DOHH2 (cell line): ENCODE results near the gene TANC1.

Experiments used
- H3F3A ChIP-seq: fragments of 200-600 bp; sonication (generic), shearing (Covaris generic); 2 replicates; pipeline ENCODE4 v1.6.0; 2016; ENCODE audit warnings: antibody characterized with exemption, mild to moderate bottlenecking; ENCODE audit not compliant: control insufficient read depth, insufficient read depth
- H3K27ac ChIP-seq: fragments of 200-600 bp; sonication (generic); 2 replicates; pipeline ENCODE4 v1.5.1; 2014; ENCODE audit warnings: low read depth, mild to moderate bottlenecking, low read length, moderate library complexity
- H3K27me3 ChIP-seq: fragments of 200-600 bp; sonication (generic); 2 replicates; pipeline ENCODE4 v1.6.1; 2014; ENCODE audit warnings: mild to moderate bottlenecking, low read length, mixed read lengths; ENCODE audit not compliant: control insufficient read depth
- H3K36me3 ChIP-seq: fragments of 200-600 bp; sonication (generic); 2 replicates; pipeline ENCODE4 v1.6.1; 2014; ENCODE audit warnings: mild to moderate bottlenecking, low read length, moderate library complexity, mixed read lengths; ENCODE audit not compliant: control insufficient read depth
- H3K4me1 ChIP-seq: fragments of 200-600 bp; sonication (generic); 2 replicates; pipeline ENCODE4 v1.6.1; 2014; ENCODE audit warnings: mild to moderate bottlenecking, low read length, mixed read lengths; ENCODE audit not compliant: control insufficient read depth
- H3K4me2 ChIP-seq: fragments of 200-600 bp; sonication (generic); 2 replicates; pipeline ENCODE4 v1.6.0; 2014; ENCODE audit warnings: mild to moderate bottlenecking, low read length, moderate library complexity
- H3K4me3 ChIP-seq: fragments of 200-600 bp; sonication (generic); 2 replicates; pipeline ENCODE4 v1.5.1; 2014; ENCODE audit warnings: mild to moderate bottlenecking, low read length, mixed read lengths
- H3K79me2 ChIP-seq: fragments of 200-600 bp; sonication (generic); 2 replicates; pipeline ENCODE4 v1.6.1; 2014; ENCODE audit warnings: mild to moderate bottlenecking, low read length, mixed read lengths; ENCODE audit not compliant: control insufficient read depth
- H3K9me2 ChIP-seq: fragments of 200-600 bp; sonication (generic); replicated peaks from 2 replicates; pipeline ENCODE4 v1.6.1; 2014; ENCODE audit warnings: mild to moderate bottlenecking, low read length, mixed read lengths; ENCODE audit not compliant: control insufficient read depth
- H3K9me3 ChIP-seq: fragments of 200-600 bp; sonication (generic); 2 replicates; pipeline ENCODE4 v1.6.1; 2014; ENCODE audit warnings: antibody characterized with exemption, low read length, mixed read lengths; ENCODE audit not compliant: control insufficient read depth, insufficient read depth
- H4K20me1 ChIP-seq: fragments of 200-600 bp; sonication (generic); 2 replicates; pipeline ENCODE4 v1.6.0; 2014; ENCODE audit warnings: low read depth, mild to moderate bottlenecking, antibody characterized with exemption, low read length, moderate library complexity; ENCODE audit not compliant: control insufficient read depth, insufficient read depth
- EZH2phosphoT487 ChIP-seq: fragments of 200-600 bp; sonication (generic); IDR thresholded peaks from 2 replicates; pipeline ENCODE4 v1.6.1; 2017; ENCODE audit warnings: borderline replicate concordance, mild to moderate bottlenecking, antibody characterized with exemption, low read length, moderate library complexity, mixed read lengths
- TF ChIP-seq, protein P1 (sequence below): fragments of 200-600 bp; sonication (generic); IDR thresholded peaks from one replicate; pipeline ENCODE4 v1.5.1; 2014; ENCODE audit warnings: antibody characterized with exemption, mild to moderate bottlenecking, low read depth, low read length; ENCODE audit not compliant: poor library complexity, severe bottlenecking

Gene TANC1

GRCh38 chr2:159265171-159265576, 296.7 kb downstream of the TANC1 start:
- Histone ChIP-seq H3F3A (no peaks in the 10 kb centered on the region), H3K4me2 (no peak overlapping the region), H3K27me3 (no peaks in the 10 kb centered on the region), H3K4me1 (no peaks in the 10 kb centered on the region), H3K4me3 (no peak overlapping the region), H3K36me3 (no peaks in the 10 kb centered on the region), H3K9me3 (no peaks in the 10 kb centered on the region), H3K27ac (no peak overlapping the region), H3K79me2 (no peaks in the 10 kb centered on the region), H3K9me2 (no peaks in the 10 kb centered on the region), H4K20me1 (no peaks in the 10 kb centered on the region)
- TF ChIP-seq, protein P1, sequence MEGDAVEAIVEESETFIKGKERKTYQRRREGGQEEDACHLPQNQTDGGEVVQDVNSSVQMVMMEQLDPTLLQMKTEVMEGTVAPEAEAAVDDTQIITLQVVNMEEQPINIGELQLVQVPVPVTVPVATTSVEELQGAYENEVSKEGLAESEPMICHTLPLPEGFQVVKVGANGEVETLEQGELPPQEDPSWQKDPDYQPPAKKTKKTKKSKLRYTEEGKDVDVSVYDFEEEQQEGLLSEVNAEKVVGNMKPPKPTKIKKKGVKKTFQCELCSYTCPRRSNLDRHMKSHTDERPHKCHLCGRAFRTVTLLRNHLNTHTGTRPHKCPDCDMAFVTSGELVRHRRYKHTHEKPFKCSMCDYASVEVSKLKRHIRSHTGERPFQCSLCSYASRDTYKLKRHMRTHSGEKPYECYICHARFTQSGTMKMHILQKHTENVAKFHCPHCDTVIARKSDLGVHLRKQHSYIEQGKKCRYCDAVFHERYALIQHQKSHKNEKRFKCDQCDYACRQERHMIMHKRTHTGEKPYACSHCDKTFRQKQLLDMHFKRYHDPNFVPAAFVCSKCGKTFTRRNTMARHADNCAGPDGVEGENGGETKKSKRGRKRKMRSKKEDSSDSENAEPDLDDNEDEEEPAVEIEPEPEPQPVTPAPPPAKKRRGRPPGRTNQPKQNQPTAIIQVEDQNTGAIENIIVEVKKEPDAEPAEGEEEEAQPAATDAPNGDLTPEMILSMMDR, result no peak
- no peak for TF ChIP-seq EZH2phosphoT487

DNA sequence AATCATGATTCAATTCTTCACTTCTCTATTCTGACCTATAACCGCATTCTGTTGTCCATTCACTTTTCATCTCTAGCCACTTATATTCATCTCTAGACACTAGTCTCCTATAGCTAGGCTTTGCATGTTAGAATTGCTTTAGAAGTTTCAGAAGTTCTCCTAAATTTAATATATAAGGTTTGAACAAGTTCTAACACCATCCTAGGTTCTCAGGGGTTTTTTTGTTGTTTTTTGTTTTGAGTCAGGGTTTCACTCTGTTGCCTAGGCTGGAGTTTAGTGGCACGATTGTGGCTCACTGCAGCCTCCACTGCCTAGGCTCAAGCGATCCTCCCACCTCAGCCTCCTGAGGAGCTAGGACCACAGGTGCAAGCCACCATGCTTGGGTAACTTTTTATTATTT, 298.1 kb downstream of the TANC1 start:
- H3K36me3 ChIP-seq, result no peaks in the 10 kb centered on the region
- no peak for TF ChIP-seq EZH2phosphoT487
- TF ChIP-seq, protein P1, result no peak
- no peaks in the 10 kb centered on the region for H3F3A ChIP-seq
- no peaks in the 10 kb centered on the region for H3K27me3 ChIP-seq
- no peaks in the 10 kb centered on the region for H3K79me2 ChIP-seq
- no peak overlapping the region for H3K4me3 ChIP-seq
- no peaks in the 10 kb centered on the region for H3K9me2 ChIP-seq
- no peaks in the 10 kb centered on the region for H4K20me1 ChIP-seq
- H3K4me2 ChIP-seq, result no peak overlapping the region
- H3K4me1 ChIP-seq, result no peaks in the 10 kb centered on the region
- no peak overlapping the region for H3K27ac ChIP-seq
- no peaks in the 10 kb centered on the region for H3K9me3 ChIP-seq

DNA sequence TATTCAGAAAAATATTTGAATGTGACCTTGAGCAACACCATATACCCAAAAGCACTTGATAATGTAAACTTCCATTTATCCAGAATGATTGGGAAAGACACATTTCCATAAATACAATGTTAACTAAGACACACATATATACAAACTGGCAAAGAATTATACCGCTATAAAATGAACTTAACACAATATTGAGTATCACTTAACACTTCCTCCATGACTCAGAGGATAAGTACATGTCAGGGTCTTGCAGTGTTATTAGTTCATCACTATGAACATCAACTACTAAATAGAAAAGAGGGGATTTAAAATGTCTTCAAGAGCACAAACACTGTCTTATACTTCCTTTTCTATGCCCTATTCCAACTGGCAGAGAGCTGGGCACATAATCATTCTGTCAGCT, 299.5 kb downstream of the TANC1 start:
- Histone ChIP-seq H3K9me3 (no peaks in the 10 kb centered on the region), H3K36me3 (no peaks in the 10 kb centered on the region), H3K27ac (no peak overlapping the region), H3K27me3 (no peaks in the 10 kb centered on the region), H3K4me1 (no peaks in the 10 kb centered on the region), H3K9me2 (no peaks in the 10 kb centered on the region), H3K4me3 (no peak overlapping the region), H3F3A (no peaks in the 10 kb centered on the region), H3K79me2 (no peaks in the 10 kb centered on the region), H3K4me2 (no peak overlapping the region), H4K20me1 (no peaks in the 10 kb centered on the region)
- TF ChIP-seq EZH2phosphoT487, result no peak
- TF ChIP-seq, protein P1, result no peak
